ENCODE results near the gene SDE2. TPM values are rescaled to one million over a fixed set of nuclear protein-coding genes. Genes with fewer than 3 reads are reported as not detected.
"Not testable (repeated sequence)": the region's sequence is repeated elsewhere in the genome, so short reads cannot be mapped to it uniquely, and the experiment has no call there.

Gene SDE2
- total RNA-seq, 2 experiments from 2014 or later: 21.4 to 21.8 TPM

GRCh38 chr1:226009650-226010044, 10.5 kb upstream of the SDE2 start:
- POLR2A ChIA-PET: no interaction called here
- CTCF ChIA-PET: no interaction called here

GRCh38 chr1:226007126-226007892, 8.2 kb upstream of the SDE2 start:
- POLR2A ChIA-PET: not testable (repeated sequence)
- CTCF ChIA-PET: interaction anchor here (0.7 kb wide), 1 partner anchor 531 kb away, joined by 6 read pairs; no protein-coding TSS in a partner anchor

GRCh38 chr1:226006686-226007085, 7.5 kb upstream of the SDE2 start:
- POLR2A ChIA-PET: no interaction called here

GRCh38 chr1:226004396-226004795, 5.3 kb upstream of the SDE2 start:
- POLR2A ChIA-PET: no interaction called here
- CTCF ChIA-PET: interaction anchor here (1.4 kb wide), 1 partner anchor 15 kb away, joined by 4 read pairs; no protein-coding TSS in a partner anchor

More at GRCh38 chr1:226006686-226007085, 7.5 kb upstream of the SDE2 start:
- CTCF ChIA-PET: no interaction called here

GRCh38 chr1:226003502-226004170, 4.5 kb upstream of the SDE2 start:
- ChIA-PET POLR2A (no interaction called here), CTCF (interaction anchor here (1.4 kb wide), 1 partner anchor 14 kb away, joined by 4 read pairs; no protein-coding TSS in a partner anchor)

- CTCF ChIA-PET: no interaction called here
- POLR2A ChIA-PET: no interaction called here
Measured at GRCh38 chr1:226002667-226003501, 3.7 kb upstream of the SDE2 start.

- ChIA-PET POLR2A (no interaction called here), CTCF (no interaction called here)
Measured at GRCh38 chr1:226001963-226002666, 3.0 kb upstream of the SDE2 start.

- CTCF ChIA-PET: no interaction called here
- POLR2A ChIA-PET: interaction anchor here (2.2 kb wide), 1 partner anchor 61 kb away, joined by 37 read pairs; the partner anchor contains the start of gene H3-3A
Measured at GRCh38 chr1:226001088-226001487, 1.9 kb upstream of the SDE2 start.

GRCh38 chr1:226000493-226001081, 1.4 kb upstream of the SDE2 start:
- CTCF ChIA-PET: interaction anchor here (1.4 kb wide), 1 partner anchor 61 kb away, joined by 4 read pairs; the partner anchor contains the start of gene H3-3A
- POLR2A ChIA-PET: interaction anchor here (1.0 to 2.2 kb wide), 4 partner anchors 62 to 223 kb away, joined by 4 to 37 read pairs (median 9); partner anchors contain the start of genes H3-3A, SRP9 and TMEM63A

- POLR2A ChIA-PET: interaction anchor here (0.8 to 2.2 kb wide), 7 partner anchors 62 to 223 kb away, joined by 4 to 37 read pairs (median 5); partner anchors contain the start of genes H3-3A, PYCR2, SRP9 and TMEM63A
- CTCF ChIA-PET: interaction anchor here (1.2 to 1.4 kb wide), 2 partner anchors 12 to 62 kb away, joined by 3 to 4 read pairs; partner anchors contain the start of gene H3-3A
Measured at GRCh38 chr1:225999912-226000337, 782 bp upstream of the SDE2 start.

GRCh38 chr1:225998560-225999226, 450 bp downstream of the SDE2 start:
- ChIA-PET CTCF (interaction anchor here (1.2 to 3.5 kb wide), 4 partner anchors 11 to 127 kb away, joined by 3 to 23 read pairs (median 4); partner anchors contain the start of gene H3-3A), POLR2A (interaction anchor here (0.6 to 2.2 kb wide), 8 partner anchors 10 to 178 kb away, joined by 3 to 37 read pairs (median 4); partner anchors contain the start of genes H3-3A and PYCR2)

GRCh38 chr1:225996946-225997545, 2.1 kb downstream of the SDE2 start:
- CTCF ChIA-PET: interaction anchor here (1.7 to 3.5 kb wide), 3 partner anchors 10 to 128 kb away, joined by 3 to 23 read pairs (median 4); no protein-coding TSS in a partner anchor

GRCh38 chr1:225995919-225996864, 3.0 kb downstream of the SDE2 start:
- POLR2A ChIA-PET: interaction anchor here (1.0 kb wide), 1 partner anchor 66 kb away, joined by 4 read pairs; the partner anchor contains the start of gene H3-3A
- CTCF ChIA-PET: interaction anchor here (0.5 to 3.5 kb wide), 3 partner anchors 9 to 67 kb away, joined by 4 to 23 read pairs (median 4); no protein-coding TSS in a partner anchor

More at GRCh38 chr1:225996946-225997545, 2.1 kb downstream of the SDE2 start:
- POLR2A ChIA-PET: interaction anchor here (1.0 kb wide), 1 partner anchor 65 kb away, joined by 4 read pairs; the partner anchor contains the start of gene H3-3A

GRCh38 chr1:225990705-225991464, 8.3 kb downstream of the SDE2 start:
- ChIA-PET POLR2A (interaction anchor here (0.6 kb wide), 1 partner anchor 71 kb away, joined by 3 read pairs; no protein-coding TSS in a partner anchor), CTCF (interaction anchor here (0.8 to 1.3 kb wide), 2 partner anchors 74 to 134 kb away, joined by 3 read pairs; no protein-coding TSS in a partner anchor)
